Gastroesophageal sphincter (tissue), 3 donors: ENCODE measurements around the gene TMEM11.

ENCODE experiments used
- CTCF ChIP-seq, 4 experiments: fragments of 200-600 bp in 2 of 4; fragments of 450-650 bp in 2 of 4; sonication (generic) in 1 of 4; IDR thresholded peaks; one replicate each; pipeline ENCODE4 v1.5.1; 2017 to 2019; ENCODE audit warnings: antibody characterized with exemption in 4 of 4, mild to moderate bottlenecking in 2 of 4, moderate library complexity in 2 of 4
- POLR2A ChIP-seq, 2 donors: fragments of 450-650 bp; IDR thresholded peaks; one replicate each; pipeline ENCODE4 v1.6.1; 2017; ENCODE audit warnings: antibody characterized with exemption in 2 of 2, mild to moderate bottlenecking in 2 of 2, moderate library complexity in 1 of 2

- TF ChIP-seq CTCF (IDR thresholded peaks at IDR 0.05) (no peak), POLR2A (IDR thresholded peaks at IDR 0.05) (no peak)
These were observed 3.4 kb upstream of the TMEM11 start for GRCh38 chr17:21217346-21217745.
